IPS-11a (cell line): ENCODE data around the gene NRCAM.

ENCODE experiments used
- H3K4me3 ChIP-seq: one replicate; pipeline ENCODE4 v1.5.1; 2013; ENCODE audit warnings: low read depth, low read length, control low read depth

The NRCAM gene

DNA sequence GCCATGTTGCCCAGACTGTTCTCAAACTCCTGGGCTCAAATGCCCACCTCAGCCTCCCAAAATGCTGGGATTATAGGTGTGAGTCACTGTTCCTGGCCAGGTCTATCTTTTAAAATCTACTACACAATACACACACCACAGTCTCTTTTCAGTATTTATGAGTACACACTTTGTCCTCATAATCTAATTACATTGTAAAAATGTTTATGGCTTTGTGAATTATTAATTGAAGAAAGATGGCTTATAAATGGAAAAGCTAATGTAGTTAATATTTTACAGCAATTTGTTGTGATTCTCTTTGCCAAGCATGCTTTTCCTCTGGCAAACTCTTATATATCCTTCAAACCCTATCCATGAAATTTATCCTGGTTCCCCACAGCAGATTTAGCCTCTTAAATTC lies 348.1 kb downstream of the NRCAM start:
- H3K4me3 ChIP-seq, result no peak overlapping the region

DNA sequence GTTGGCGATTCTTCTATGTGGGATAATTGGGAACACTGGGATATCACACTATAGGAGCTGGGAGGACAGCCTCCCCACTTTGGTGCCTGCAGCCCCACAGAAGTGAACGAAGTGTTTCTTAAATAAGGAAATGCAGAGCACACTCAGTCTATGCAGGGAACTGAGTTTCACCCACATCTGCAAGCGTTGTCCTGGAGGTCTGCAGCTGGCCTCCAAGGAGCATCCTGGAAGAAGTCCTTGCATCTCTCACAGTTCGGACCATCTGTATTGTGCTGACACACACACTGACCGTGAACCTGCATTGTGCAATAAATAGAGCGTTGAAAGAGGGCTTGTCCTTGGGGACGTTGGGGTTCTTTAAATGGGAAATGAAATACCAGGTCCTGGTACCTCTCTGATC lies 351.9 kb downstream of the NRCAM start:
- H3K4me3 ChIP-seq, result no peak overlapping the region

DNA sequence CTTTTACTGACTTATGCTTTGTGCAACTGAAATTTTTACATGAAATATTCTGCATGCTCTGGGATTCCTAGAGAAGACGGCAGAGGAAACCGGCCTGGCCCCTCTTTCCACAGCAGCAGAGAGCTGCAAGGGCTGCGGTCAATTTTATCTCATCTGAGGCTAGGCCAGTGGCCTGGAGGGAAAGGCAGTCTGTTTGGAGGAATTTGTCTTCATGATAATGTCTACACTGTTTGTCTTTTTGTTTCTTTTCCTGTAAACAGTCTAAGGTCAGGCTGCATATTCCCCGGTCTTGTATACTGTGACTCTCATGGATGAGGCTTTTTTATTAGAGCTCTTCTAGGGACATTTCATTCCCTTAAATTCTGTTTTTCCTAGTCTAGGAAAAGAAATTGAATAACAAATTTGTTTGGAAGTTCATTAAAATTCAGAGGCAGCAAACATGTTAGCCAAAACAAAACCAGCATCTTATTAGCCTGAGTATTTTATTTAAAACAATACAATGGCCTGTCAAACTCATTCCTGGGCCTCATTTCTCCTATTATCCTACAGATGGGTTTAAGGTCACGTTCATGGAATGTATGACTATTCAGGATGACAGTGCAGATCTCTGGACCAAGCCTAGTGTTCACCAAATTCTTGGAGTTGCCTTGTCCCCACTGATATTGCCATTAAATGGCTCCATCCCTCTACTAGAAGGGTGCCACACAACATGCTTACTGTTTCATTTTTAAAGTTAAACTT lies 352.5 kb downstream of the NRCAM start:
- H3K4me3 ChIP-seq, result no peak overlapping the region

DNA sequence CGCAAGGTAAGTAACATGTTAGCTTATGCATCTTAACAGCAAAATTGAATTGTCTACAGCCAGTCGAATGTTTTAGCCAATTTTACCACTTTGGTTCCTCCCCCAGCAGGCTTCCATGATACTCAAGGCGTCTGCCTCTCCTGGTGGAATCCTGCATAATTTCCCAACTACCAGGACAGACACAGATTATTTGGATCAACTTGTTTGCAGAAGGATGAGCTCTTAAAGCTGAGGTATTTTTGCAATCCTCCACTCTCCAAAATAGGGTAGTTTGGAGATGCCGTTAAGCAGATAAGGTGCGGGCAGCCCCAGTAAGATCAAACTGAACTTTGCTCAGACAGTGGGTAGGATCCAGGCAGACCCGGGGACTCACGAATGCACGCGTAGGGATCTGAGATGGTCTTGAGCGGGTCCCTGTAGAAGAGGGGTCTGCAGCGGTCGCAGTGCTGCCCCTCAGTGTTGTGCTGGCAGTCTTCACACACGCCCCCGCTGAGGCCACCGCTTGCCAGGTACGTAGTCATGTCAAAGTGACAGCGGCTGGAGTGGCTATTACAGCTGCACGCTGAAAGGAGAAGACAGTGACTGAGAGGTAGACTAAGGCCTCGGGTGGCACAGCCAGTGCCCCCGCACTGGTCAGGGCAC lies 353.4 kb downstream of the NRCAM start:
- no peak overlapping the region for H3K4me3 ChIP-seq

DNA sequence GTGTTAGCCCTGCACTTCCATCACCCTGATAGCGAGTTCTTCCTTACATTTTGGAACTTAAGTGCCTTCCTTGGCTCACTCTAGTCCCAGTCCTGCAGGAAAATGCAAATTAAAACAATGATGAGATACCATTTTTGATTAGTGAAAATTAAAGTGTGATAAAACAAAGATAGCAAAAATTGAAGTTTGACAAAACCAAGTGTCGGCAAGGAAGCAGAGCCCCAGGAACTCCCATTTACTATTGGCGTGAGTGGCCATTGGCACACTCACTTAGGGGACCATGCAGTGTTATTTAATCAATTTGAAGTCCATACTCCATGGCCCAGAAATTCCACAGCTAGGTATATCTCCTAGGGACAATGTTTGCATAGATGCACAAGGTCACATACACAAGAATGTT lies 354.5 kb downstream of the NRCAM start:
- H3K4me3 ChIP-seq, result no peak overlapping the region

DNA sequence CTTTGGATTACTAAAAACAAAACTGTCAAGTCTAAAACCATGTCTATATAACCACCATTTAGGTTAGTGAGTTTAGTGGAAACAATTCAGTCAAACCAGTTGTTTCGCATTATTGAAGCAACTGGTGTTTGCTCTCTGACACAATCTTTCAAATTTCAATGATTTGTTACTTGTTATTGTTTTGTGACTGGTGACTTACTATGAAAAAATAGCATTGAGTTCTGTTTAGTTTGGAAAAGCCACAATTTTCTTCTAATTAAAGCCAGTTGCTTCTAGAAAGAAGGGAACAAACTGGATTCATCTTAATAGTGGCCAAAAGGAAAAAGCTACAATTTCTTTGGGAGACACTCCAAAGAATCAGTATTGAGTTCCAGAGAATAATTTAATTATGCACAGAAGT lies 356.5 kb downstream of the NRCAM start:
- H3K4me3 ChIP-seq, result no peak overlapping the region

DNA sequence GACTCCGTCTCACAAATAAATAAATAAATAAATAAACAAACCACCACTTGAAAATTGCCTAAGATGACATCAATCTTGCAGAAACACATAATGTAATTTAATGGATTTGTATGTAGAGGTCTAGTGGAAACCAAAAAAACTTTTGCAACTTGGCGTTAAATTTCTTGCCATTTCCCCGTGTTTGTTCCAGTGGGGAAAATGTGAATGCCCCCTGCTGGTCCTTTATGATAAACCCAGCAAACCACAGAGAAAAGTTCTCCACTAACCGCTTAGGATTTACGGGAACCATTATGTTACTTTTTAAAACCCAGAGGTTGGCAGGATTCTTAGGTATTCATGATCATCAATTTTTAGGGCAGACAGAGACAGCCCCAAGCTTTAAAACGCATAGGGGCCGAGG lies 358.5 kb downstream of the NRCAM start:
- H3K4me3 ChIP-seq, result no peak overlapping the region
